Activated CD8-positive, alpha-beta memory T cell treated with anti-CD3 and anti-CD28 coated beads for 48 hours (primary cell): ENCODE measurements around the gene DEPDC1.
"Not testable (repeated sequence)": the region's sequence is repeated elsewhere in the genome, so short reads cannot be mapped to it uniquely, and the experiment has no call there.

Source experiments
- DNase-seq, 3 experiments: peaks; one replicate each; pipeline ENCODE4 v3.0.0-alpha.2; 2020; ENCODE audit warnings: low read depth in 2 of 3, low spot score in 2 of 3

DEPDC1 gene

DNA sequence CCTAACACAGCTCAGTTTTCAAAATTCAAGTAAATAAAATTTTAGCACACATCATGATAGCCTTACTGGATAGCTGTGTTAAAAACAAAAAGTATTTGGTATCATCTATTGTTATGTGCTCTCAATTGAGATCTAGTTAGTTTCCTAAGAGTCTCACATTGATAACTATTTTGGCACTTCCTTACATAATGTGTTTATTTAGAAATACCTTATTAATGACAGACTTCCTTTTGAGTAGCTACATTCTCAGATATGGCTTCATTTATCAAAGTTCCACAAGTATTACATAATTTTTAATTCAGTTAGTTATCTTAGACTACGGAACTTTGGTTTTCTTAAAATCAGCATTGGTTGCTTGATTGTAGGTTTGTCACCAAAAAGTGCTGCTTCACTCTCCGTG is 20.3 kb downstream of the DEPDC1 start:
- DNase-seq, result not testable (repeated sequence)

DNA sequence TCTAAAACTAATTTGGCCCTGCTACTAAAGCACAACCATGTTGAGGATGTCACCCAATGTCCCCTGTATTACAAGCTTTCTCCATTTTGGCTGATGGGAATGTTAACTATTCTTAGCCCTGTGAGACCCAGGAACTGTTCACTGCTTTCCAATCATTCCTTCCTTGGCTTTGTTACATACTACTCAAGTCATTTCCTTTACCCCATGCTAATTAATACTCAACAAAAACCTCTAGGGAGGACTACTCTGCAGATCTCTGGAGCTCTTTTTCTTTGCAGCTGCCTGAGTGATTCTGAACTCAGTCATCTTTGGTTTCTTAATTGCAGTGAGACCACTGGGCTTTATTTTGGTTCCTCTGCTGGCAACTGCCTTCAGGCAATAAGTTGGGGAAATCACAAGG is 23.8 kb downstream of the DEPDC1 start:
- DNase-seq, result no peak

DNA sequence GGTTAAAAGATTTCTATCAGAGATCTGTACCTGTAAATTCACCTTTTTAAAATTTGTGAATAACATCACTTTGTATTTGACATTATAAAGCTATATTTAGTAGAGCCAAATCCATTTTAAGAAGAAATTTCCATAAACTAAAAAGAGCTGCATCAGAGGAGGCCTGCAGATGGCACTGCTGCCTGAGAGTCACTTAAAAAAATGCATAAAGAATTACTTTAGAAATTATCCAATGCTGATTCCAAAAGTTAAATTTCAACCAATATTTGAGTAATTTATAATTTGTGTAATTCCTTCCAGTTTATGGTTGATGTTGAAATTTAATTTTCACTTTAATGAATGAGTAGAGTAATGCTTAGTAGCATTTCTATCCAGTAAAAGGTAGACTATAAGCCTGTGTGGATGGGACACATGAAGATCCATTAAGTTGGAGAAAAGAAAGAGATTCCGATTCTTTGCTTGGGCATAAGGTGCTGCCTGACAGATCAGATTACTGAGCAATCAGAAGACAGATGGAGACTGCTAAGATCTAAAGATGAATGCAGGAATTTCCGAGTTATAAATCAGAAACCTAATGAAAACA is 26.4 kb downstream of the DEPDC1 start:
- DNase-seq, result no peak

DNA sequence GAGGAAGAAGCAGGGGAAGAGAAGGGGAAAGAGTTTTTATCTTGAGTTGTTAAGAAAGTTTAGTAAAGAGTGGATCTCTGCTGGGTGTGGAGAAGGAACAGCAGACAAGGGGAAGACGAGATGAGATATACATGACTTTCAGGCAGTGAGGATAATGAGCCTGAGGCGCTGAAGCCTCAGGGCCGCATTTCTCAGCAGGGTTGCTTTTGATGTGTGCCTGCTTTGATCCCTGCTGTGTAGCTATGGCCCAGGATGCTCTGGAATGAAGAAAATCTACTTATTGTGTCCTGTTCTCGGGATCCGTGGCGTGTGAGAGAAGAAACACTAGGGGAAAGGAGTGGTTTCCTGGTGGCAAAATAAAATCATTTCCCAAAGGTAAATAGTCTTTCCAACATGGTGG is 32.0 kb downstream of the DEPDC1 start:
- no peak for DNase-seq

DNA sequence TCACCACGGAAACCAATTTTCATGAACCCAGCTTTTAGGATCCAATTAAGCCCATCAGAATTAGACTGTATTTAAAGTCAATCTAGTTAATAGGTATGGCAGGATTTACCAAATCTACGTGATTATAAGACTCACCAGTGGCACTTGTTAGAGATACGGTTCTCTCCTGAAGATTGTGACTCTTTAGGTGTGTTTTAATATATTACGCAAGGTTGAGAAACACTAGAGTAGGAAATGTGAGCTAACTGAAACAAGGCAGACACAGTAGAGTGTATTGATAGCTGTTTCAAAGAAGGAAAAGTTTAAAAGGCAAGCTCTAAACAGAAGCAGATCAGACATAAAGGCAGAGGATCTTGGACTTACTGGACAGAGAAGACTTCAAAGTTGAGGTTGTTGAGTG is 35.9 kb downstream of the DEPDC1 start:
- no peak for DNase-seq

DNA sequence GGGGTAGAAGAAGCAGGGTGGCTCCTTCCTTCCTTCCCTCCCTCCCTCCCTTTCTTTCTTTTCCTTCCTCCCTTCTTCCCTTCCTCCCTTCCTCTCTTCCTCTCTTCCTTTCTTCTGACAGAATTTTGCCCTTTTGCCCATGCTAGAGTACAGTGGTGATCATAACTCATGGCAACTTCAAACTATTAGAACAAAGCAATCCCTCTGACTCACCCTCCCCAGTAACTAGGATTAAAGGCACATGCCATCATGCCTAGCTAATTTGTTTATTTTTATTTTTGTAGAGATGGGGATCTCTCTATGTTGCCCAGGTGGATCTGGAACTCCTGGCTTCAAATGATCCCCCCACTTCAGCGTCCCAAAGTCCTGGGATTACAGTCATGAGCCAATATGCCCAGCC is 37.1 kb downstream of the DEPDC1 start:
- DNase-seq, result no peak

DNA sequence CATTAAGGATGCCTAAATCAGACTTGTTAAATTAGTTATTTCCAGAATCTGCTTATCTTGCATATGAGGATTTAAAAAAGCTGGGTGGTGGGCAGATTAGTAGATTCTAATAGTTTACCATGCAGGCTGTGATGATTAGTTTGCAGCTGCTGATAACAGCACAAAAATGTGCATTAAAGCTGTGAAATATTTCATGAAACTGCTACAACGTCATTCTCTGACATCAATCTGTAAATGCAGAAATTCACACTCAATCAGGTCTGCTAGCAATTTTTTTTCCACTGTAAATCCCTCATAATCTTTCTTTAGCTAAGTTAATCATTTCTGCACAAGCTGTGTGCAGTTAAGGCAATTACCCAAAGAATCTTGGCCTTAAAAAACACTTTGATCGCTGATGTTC is 37.8 kb downstream of the DEPDC1 start:
- no peak for DNase-seq

DNA sequence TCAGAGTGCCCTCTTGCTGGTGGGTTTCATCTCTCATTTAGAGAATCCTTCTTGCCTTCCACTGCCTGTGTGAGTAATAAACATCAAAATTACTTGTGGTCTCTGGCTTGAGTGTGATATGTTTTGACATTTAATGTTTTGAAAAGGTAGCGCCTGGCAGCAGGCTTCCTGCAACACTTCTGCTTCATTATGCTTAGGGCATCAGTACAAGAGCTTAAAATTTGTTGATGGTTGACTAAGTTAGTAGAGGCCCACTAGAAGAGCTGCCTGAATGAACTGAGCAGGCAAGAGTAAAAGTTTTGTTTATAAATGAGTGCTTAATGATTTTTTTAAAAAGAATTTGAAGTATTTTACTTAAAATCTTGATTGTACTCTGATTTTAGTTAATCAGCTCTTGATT is 40.7 kb downstream of the DEPDC1 start:
- DNase-seq, result no peak

DNA sequence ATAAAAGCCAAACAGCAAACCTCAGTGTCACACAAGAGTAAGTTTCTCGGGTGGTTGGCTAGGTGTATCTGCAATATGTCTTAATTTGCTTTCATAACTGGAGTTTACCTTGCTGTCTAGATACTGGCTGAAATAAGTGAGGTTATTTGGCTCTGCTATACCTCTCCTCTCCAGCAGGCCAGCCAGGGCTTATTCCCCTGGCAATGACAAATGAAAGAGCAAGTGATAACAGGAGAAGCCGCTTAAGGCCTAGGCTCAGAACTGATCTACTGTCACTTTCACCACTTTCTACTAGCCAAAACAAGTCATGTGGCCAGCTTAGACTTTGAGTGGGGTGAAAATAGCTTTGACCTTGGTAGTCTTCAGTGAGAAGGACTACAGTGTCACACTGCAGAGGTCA is 42.3 kb downstream of the DEPDC1 start:
- DNase-seq, result no peak

DNA sequence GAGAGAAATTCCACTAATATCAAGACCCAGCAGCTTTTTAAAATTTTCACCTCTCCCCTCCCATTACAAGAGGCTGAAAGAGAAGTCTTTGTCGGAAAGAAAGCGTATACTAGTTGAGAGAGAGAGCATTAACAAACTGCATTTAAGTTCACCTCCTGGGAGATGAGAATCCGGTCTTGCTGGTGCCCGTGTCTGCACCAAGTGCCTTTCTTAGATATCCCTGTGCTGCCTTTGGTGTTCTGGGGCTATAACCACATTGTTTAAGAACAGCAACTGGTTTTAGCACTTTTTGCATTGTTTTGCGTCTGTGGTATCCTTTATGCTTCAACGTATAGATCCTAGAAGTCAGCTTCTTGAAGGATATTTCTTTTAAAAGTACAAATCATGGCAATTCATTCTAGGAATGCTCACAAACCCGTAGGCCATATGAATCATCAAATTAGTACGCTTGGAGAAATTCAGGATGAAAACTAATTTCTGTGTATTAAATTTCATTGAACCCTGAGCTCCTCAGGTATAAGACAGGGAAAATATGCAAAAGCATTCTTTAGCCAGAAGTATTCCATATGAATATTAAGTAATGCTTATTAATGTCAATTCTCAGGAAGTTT is 43.7 kb downstream of the DEPDC1 start:
- no peak for DNase-seq

DNA sequence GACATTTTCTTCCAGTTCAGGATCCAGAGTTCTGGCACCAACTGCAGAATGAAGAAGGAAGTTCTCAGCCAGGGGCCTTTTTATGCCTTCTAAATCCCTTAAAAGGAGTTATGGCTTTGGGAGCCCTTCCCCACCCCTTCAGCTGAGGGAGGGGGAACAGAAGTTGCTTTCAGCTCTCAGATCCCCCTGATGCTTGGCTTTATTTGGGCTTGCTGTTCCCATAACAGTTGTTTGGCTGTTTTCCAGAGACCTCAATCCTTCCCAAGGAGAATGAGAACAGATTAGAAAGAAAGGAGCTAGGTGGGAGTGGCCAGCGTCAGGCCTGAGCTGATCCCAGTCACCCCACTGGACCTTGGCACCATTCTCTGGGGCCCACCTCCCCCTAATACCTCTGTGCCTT is 47.0 kb downstream of the DEPDC1 start, which contains the start of gene RPE65:
TSS of gene RPE65 (minus strand) at position 54 of the 400 bp plus-strand sequence. CDS start at position 5, 49 bp downstream.
- DNase-seq, result no peak

DNA sequence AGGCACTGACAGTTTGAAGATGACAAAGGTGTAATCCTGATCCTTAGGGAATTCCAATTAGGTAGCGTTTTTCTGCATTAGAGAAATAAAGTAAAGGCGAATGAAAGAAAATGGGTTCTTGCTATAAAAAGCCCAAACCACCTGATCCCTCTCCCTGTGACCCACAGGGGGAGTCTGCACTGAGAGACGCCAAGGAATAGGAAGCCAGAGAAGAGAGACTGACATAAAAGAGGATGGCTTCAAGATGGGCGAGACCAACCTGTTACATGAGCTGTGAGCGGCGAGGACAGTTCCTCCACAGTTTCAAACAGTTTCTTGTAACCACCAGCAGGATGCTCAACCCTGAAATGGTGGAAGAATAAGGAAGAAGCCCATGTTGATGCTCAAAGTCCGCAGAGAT is 48.5 kb downstream of the DEPDC1 start:
- DNase-seq, result no peak

DNA sequence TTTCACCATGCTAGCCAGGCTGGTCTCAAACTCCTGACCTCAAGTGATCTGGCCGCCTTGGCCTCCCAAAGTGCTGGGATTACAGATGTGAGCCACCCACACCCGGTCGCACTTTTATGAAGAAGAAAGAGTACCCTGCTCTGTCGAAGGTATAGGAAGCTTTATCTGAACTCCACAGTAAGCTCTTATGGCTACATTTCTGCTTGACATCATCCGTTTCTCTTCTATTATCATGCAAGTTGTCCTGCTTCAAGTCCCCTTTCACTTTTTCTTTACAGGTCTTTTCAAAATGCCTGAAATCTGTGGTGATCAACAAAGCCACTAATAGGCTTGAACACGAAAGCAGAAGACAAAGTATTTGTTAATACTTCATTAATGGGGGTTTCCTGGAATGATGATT is 51.2 kb downstream of the DEPDC1 start:
- DNase-seq, result no peak

DNA sequence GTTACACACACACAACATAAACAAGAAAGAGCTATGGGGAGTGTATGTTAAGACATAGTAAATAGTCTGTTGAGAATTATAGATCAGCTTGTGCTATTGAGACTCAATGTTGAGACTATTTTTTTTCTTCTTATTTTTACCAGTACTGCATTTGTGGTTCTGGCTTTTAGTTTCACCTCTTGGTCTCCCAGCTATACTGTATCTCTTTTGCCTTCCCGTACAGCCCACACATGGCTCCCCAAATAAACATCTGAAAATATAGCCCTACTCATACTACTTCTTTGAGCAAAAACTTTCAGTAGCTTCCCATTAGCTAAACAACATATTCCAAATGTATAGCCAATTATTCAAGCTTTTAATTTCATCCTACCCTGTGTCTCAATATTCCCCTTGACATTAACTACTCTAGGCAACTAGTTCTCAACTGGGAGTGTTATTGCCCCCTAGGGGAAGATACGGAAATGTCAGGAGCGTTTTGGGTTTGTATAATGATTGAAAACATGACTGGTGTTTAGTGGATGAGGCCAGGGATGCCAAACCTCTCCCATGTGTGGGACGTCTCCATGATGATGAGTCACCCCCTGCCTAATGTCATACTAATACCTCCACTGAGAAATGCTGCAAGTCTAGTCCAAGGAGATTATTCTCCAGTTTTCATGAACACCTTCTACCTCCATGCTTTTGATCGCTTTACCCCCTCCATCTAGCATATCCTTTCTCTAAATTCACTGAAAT is 53.9 kb downstream of the DEPDC1 start:
- DNase-seq, result no peak

DNA sequence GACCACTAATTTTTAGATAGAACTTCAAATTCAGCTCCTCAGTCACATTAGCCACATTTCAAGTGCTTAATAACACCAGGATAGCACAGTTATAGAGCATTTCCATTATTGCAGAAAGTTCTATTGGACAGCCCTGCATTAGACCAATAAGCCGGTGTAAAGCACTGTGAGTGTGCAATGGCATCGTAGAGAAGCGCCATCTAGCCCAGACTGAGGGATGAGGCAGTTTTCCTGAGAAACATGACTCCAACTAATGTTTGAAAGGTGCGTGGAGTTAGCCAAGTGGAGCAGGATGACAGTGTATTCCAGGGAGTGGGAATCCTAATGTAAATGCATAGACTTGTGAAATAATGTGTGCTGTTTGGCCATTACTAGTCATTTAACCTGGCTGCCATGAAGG is 54.9 kb downstream of the DEPDC1 start:
- no peak for DNase-seq

DNA sequence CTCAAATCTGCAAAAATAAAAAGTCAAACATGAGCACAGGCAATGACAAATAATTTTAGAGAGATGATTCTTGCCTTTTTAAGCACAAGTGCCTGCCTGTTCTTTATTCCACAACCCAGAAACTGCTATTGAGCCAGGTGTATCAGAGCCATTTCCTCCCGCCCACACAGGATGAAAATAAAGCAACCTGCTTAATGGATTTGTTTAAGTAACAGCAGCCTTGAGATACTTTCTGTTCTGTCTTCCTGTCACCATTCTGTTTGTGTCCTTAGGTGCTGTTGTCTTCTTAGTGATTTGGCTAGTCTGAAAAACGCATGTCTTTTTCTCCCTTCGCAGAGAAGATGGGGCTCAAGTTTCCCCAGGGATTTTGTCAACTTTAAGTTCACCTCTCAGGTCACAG is 58.6 kb downstream of the DEPDC1 start:
- DNase-seq, result no peak

DNA sequence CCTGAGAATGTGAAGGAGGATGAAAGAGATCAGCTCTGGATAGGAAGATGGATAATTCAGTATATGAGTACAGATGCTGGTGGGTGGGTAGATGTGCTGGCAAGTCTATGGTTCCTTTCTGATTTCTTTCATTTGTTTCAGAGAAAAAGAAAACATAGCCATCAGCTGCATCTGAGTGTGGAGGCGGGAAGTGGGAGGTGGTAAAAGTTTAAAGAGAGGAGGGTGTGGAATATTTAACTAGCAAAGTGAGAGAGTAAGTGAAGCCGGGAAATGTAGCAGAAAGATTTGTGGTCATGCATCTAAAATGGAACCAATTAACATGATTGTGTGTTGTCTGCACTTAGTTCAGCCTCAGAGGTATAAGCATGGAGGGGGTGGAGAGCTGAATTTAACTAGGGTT is 63.5 kb downstream of the DEPDC1 start:
- DNase-seq, result no peak

DNA sequence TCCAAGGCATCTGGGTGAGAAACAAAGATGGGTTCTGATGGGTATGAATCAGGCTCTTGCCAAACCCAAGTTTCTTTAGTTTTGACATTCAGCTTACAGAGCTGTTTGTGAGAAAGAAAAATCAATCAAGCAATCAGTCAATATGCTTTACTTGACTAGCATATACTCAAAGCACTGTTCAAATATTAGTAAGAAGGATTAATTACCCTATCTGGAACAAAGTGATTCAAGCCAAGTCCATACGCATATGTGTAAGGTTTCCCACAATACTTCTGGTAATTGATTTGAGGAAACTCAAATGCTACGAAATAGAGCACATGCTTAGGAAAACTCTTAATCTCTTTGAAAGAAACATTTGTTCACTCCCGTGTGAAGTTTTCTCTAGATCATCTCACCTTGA is 65.8 kb downstream of the DEPDC1 start:
- no peak for DNase-seq

DNA sequence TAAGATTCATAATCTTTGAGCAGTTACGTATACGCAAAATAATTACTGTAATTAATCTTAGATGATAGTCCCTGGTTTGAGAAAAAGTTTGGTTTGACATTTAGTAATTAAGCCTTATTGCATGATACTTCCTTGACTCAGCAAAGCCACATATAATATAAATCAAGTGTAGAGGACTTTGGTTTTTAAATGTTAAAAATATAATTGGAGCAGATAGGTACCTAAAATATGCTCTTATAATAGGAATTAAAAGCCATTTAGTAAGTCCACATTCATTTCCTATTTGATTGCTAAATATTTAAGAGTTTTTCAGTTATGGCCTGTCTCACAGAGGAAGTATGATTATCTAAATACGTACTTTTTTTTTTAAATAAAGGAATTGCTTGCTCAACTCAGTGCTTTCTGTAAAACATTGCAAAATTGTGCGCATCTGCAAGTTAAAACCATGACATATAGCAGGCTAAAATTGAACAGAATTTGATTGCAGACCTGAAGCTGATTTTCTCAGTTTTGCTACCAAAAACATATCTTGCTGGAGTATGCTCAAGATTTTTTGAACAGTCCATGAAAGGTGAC is 67.6 kb downstream of the DEPDC1 start:
- DNase-seq, result no peak

DNA sequence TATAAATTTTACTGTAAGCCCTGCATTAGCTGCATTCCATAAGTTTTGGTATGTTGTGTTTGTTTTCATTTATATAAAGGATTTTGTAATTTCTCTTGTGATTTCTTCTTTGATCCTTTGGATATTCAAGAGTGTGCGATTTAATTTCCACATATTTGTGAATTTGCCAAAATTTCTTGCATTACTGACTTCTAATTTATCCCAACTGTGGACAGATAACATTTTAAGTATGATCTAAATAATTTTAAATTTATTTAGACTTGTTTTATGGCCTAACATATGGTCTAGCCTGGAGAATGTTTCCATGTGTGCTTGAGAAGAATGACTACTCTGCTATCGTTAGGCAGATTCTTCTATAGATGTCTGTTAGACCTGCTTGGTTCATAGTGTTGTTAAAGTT is 70.3 kb downstream of the DEPDC1 start:
- DNase-seq, result no peak
